Right forelimb (tissue), 1 donor: ENCODE results near the gene SLCO3A1.
"Not testable (repeated sequence)": the region's sequence is repeated elsewhere in the genome, so short reads cannot be mapped to it uniquely, and the experiment has no call there.

Experiments used
- DNase-seq: peaks from one replicate; pipeline ENCODE4 v3.0.0-alpha.2; 2018

Gene SLCO3A1

GRCh38 chr15:91942720-91943394 lies 89.3 kb downstream of the SLCO3A1 start:
- DNase-seq: no peak

GRCh38 chr15:91944331-91944730 lies 90.8 kb downstream of the SLCO3A1 start:
- DNase-seq: no peak

GRCh38 chr15:91945385-91945784 lies 91.9 kb downstream of the SLCO3A1 start:
- DNase-seq: no peak

- DNase-seq: no peak
These were observed 92.6 kb downstream of the SLCO3A1 start for GRCh38 chr15:91946075-91946474.

- DNase-seq: no peak
These were observed 93.2 kb downstream of the SLCO3A1 start for GRCh38 chr15:91946581-91947292.

- DNase-seq: no peak
These were observed 93.8 kb downstream of the SLCO3A1 start for GRCh38 chr15:91947293-91947679.

GRCh38 chr15:91947683-91948608 lies 94.4 kb downstream of the SLCO3A1 start:
- DNase-seq: no peak

- no peak for DNase-seq
These were observed 95.9 kb downstream of the SLCO3A1 start for GRCh38 chr15:91949361-91949760.

GRCh38 chr15:91950054-91950453 lies 96.5 kb downstream of the SLCO3A1 start:
- DNase-seq: no peak

- DNase-seq: no peak
These were observed 97.3 kb downstream of the SLCO3A1 start for GRCh38 chr15:91950631-91951329.

- DNase-seq: no peak
These were observed 98.7 kb downstream of the SLCO3A1 start for GRCh38 chr15:91952216-91952615.

- DNase-seq: no peak
These were observed 99.9 kb downstream of the SLCO3A1 start for GRCh38 chr15:91953432-91953831.

- no peak for DNase-seq
These were observed 100.8 kb downstream of the SLCO3A1 start for GRCh38 chr15:91954292-91954691.

- DNase-seq: no peak
These were observed 102.7 kb downstream of the SLCO3A1 start for GRCh38 chr15:91956026-91956723.

- DNase-seq: no peak
These were observed 107.8 kb downstream of the SLCO3A1 start for GRCh38 chr15:91961357-91961756.

- not testable (repeated sequence) for DNase-seq
These were observed 110.2 kb downstream of the SLCO3A1 start for GRCh38 chr15:91963747-91964146.

- DNase-seq: no peak
These were observed 112.1 kb downstream of the SLCO3A1 start for GRCh38 chr15:91965501-91966193.

- DNase-seq: no peak
These were observed 112.7 kb downstream of the SLCO3A1 start for GRCh38 chr15:91966194-91966552.

- no peak for DNase-seq
These were observed 114.6 kb downstream of the SLCO3A1 start for GRCh38 chr15:91967935-91968606.

GRCh38 chr15:91968610-91969009 lies 115.1 kb downstream of the SLCO3A1 start:
- DNase-seq: no peak

- DNase-seq: peak; percentile 76
These were observed 116.6 kb downstream of the SLCO3A1 start for GRCh38 chr15:91970142-91970541.
